CD4-positive, alpha-beta T cell treated with Interleukin-17A for 1 hour (primary cell): ENCODE results near the gene CYTH2.
A peak's percentile ranks its signal among the peaks of the same experiment; 100 is the strongest.
"Not testable (repeated sequence)": the region's sequence is repeated elsewhere in the genome, so short reads cannot be mapped to it uniquely, and the experiment has no call there.

Source experiments
- DNase-seq: peaks from one replicate; pipeline ENCODE4 v3.0.0-alpha.2; 2020

Gene CYTH2

GRCh38 chr19:48513289-48514122, 44.3 kb downstream of the CYTH2 start:
- DNase-seq = peak; percentile 84

- no peak for DNase-seq
Observed at GRCh38 chr19:48514123-48514458, 44.9 kb downstream of the CYTH2 start.

- no peak for DNase-seq
Observed at GRCh38 chr19:48516536-48516935, 47.4 kb downstream of the CYTH2 start.

GRCh38 chr19:48518207-48518606, 49.0 kb downstream of the CYTH2 start:
- no peak for DNase-seq

- not testable (repeated sequence) for DNase-seq
Observed at GRCh38 chr19:48519426-48519825, 50.3 kb downstream of the CYTH2 start.

GRCh38 chr19:48520134-48520533, 51.0 kb downstream of the CYTH2 start:
- no peak for DNase-seq

- DNase-seq = no peak
Observed at GRCh38 chr19:48524221-48524620, 55.1 kb downstream of the CYTH2 start.

GRCh38 chr19:48524732-48525131, 55.6 kb downstream of the CYTH2 start:
- no peak for DNase-seq

- no peak for DNase-seq
Observed at GRCh38 chr19:48529156-48529555, 60.0 kb downstream of the CYTH2 start.

- no peak for DNase-seq
Observed at GRCh38 chr19:48530066-48530720, 61.0 kb downstream of the CYTH2 start.

- no peak for DNase-seq
Observed at GRCh38 chr19:48530770-48531169, 61.6 kb downstream of the CYTH2 start.
